H1 (cell line): ENCODE measurements around the gene ARL2. TPM values are rescaled to one million over a fixed set of nuclear protein-coding genes. Genes with fewer than 3 reads are reported as not detected.

Experiments used
- CTCF ChIA-PET: fragments of 300-600 bp; sonication (Branson Sonifier 250); formaldehyde crosslinking; loops from one replicate; lab custom pipeline; 2021; ENCODE audit not compliant: partially characterized antibody; lab: Charles Lee
- POLR2A ChIA-PET: fragments of 300-600 bp; sonication (Branson Sonifier 250); formaldehyde crosslinking; loops from one replicate; lab custom pipeline; 2021; ENCODE audit warnings: inconsistent platforms; ENCODE audit not compliant: partially characterized antibody; lab: Charles Lee
- DNase-seq, 2 experiments: peaks; one replicate each; pipeline versions ENCODE4 v3.0.0 to v3.0.0-alpha.2; 2010 to 2022; ENCODE audit warnings: low spot score in 2 of 2, low read depth in 1 of 2, mixed read lengths in 1 of 2
- FAIRE-seq: peaks from 2 replicates; lab custom pipeline; 2011; peaks lifted over from hg19 to GRCh38; lab: Jason Lieb, UNC
- H2AFZ ChIP-seq: 2 replicates; pipeline ENCODE4 v1.8.1; 2012; ENCODE audit warnings: low read length, inconsistent platforms
- H2AK5ac ChIP-seq: 2 replicates; pipeline ENCODE4 v1.6.1; 2013; ENCODE audit warnings: low read depth, low read length
- H2BK120ac ChIP-seq: replicated peaks from 2 replicates; pipeline ENCODE3; 2013; ENCODE audit warnings: low read depth, low read length, inconsistent platforms
- H2BK12ac ChIP-seq: 2 replicates; pipeline ENCODE4 v1.6.1; 2013; ENCODE audit warnings: low read depth, low read length
- H2BK15ac ChIP-seq: 2 replicates; pipeline ENCODE4 v1.6.1; 2013; ENCODE audit warnings: low read length
- H2BK20ac ChIP-seq: 2 replicates; pipeline ENCODE4 v1.6.1; 2013; ENCODE audit warnings: low read length
- H2BK5ac ChIP-seq: 2 replicates; pipeline ENCODE4 v1.6.1; 2013; ENCODE audit warnings: low read depth, low read length
- H3K14ac ChIP-seq: 2 replicates; pipeline ENCODE4 v1.6.1; 2013; ENCODE audit warnings: inconsistent platforms; ENCODE audit not compliant: insufficient read length
- H3K18ac ChIP-seq: 2 replicates; pipeline ENCODE4 v1.6.1; 2013; ENCODE audit warnings: low read length; ENCODE audit errors: extremely low read depth
- H3K23ac ChIP-seq: 2 replicates; pipeline ENCODE4 v1.6.1; 2013; ENCODE audit warnings: inconsistent platforms; ENCODE audit not compliant: insufficient read length
- H3K23me2 ChIP-seq: 2 replicates; pipeline ENCODE4 v1.6.1; 2013; ENCODE audit warnings: low read depth, low read length
- H3K27ac ChIP-seq: 2 replicates; pipeline ENCODE4 v1.6.1; 2011; ENCODE audit warnings: low read depth, low read length, inconsistent platforms
- H3K27me3 ChIP-seq, 4 experiments: replicated peaks in 1 of 4; 1 replicate in 1 of 4; 2 replicates in 3 of 4; pipeline versions ENCODE4 v1.6.1 to v1.8.1; 2011 to 2013; ENCODE audit warnings: low read length in 3 of 4, mild to moderate bottlenecking in 3 of 4, inconsistent platforms in 2 of 4, mixed read lengths in 2 of 4, moderate library complexity in 1 of 4; ENCODE audit not compliant: control insufficient read depth in 3 of 4, insufficient read depth in 3 of 4; ENCODE audit errors: extremely low read depth in 1 of 4
- H3K36me3 ChIP-seq, 4 experiments: 2 replicates each; pipeline versions ENCODE4 v1.6.1 to v1.8.1; 2011 to 2013; ENCODE audit warnings: mild to moderate bottlenecking in 4 of 4, low read length in 3 of 4, moderate library complexity in 2 of 4, control low read depth in 1 of 4, inconsistent platforms in 1 of 4; ENCODE audit not compliant: insufficient read depth in 4 of 4, control insufficient read depth in 2 of 4
- H3K4ac ChIP-seq: replicated peaks from 2 replicates; pipeline ENCODE3; 2013; ENCODE audit warnings: low read length, low read depth, mixed read lengths, inconsistent platforms; ENCODE audit not compliant: insufficient read length
- H3K4me1 ChIP-seq, 4 experiments: replicated peaks in 1 of 4; 1 replicate in 1 of 4; 2 replicates in 3 of 4; pipeline versions ENCODE4 v1.6.1 to v1.8.1; 2011 to 2013; ENCODE audit warnings: low read length in 3 of 4, inconsistent platforms in 2 of 4, mixed read lengths in 1 of 4; ENCODE audit not compliant: insufficient read depth in 4 of 4, control insufficient read depth in 3 of 4
- H3K4me2 ChIP-seq, 2 experiments: 2 replicates each; pipeline versions ENCODE4 v1.6.1 to v1.8.1; 2011 to 2013; ENCODE audit warnings: low read depth in 2 of 2, low read length in 2 of 2, control low read depth in 1 of 2, inconsistent platforms in 1 of 2, mild to moderate bottlenecking in 1 of 2; ENCODE audit not compliant: insufficient read depth in 1 of 2
- H3K4me3 ChIP-seq, 4 experiments: fragments of 200-600, 300-600 bp in 1 of 4; sonication (generic), shearing (Covaris generic), sonication (Bioruptor Twin) in 1 of 4; 2 replicates each; pipeline versions ENCODE4 v1.5.1 to v1.8.1; 2011 to 2016; ENCODE audit warnings: low read length in 4 of 4, low read depth in 3 of 4, control low read depth in 2 of 4, inconsistent platforms in 2 of 4, mild to moderate bottlenecking in 2 of 4, mixed read lengths in 1 of 4, moderate library complexity in 1 of 4; ENCODE audit not compliant: insufficient read depth in 2 of 4; ENCODE audit errors: extremely low read depth in 1 of 4
- H3K56ac ChIP-seq: replicated peaks from 2 replicates; pipeline ENCODE3; 2013; ENCODE audit warnings: low read depth, mild to moderate bottlenecking, mixed read lengths, low read length, inconsistent platforms; ENCODE audit not compliant: insufficient read length
- H3K79me1 ChIP-seq: 2 replicates; pipeline ENCODE4 v1.6.1; 2013; ENCODE audit warnings: low read depth, low read length, control low read depth
- H3K79me2 ChIP-seq, 2 experiments: 2 replicates each; pipeline versions ENCODE4 v1.6.1 to v1.8.1; 2012 to 2013; ENCODE audit warnings: low read length in 2 of 2, mild to moderate bottlenecking in 2 of 2, inconsistent platforms in 1 of 2; ENCODE audit not compliant: insufficient read depth in 2 of 2, control insufficient read depth in 1 of 2
- H3K9ac ChIP-seq, 4 experiments: replicated peaks in 1 of 4; 1 replicate in 1 of 4; 2 replicates in 3 of 4; pipeline versions ENCODE4 v1.6.1 to v1.8.1; 2011 to 2013; ENCODE audit warnings: low read depth in 3 of 4, low read length in 3 of 4, control low read depth in 2 of 4, mild to moderate bottlenecking in 2 of 4, moderate library complexity in 2 of 4, inconsistent platforms in 1 of 4; ENCODE audit errors: extremely low read depth in 1 of 4
- H3K9me3 ChIP-seq, 2 experiments: 2 replicates each; pipeline versions ENCODE4 v1.6.1 to v1.8.1; 2012 to 2013; ENCODE audit warnings: mild to moderate bottlenecking in 2 of 2, moderate library complexity in 2 of 2, control low read depth in 1 of 2, inconsistent platforms in 1 of 2, low read depth in 1 of 2, low read length in 1 of 2, mixed read lengths in 1 of 2; ENCODE audit not compliant: insufficient read depth in 2 of 2
- H4K20me1 ChIP-seq, 2 experiments: replicated peaks in 1 of 2; 2 replicates each; pipeline versions ENCODE3 to v1.8.1; 2011 to 2013; ENCODE audit warnings: inconsistent platforms in 2 of 2, low read length in 2 of 2, mild to moderate bottlenecking in 1 of 2; ENCODE audit not compliant: insufficient read depth in 2 of 2, control insufficient read depth in 1 of 2
- H4K5ac ChIP-seq: 2 replicates; pipeline ENCODE4 v1.6.1; 2013; ENCODE audit warnings: low read length, low read depth, mixed read lengths, inconsistent platforms; ENCODE audit not compliant: insufficient read length
- H4K8ac ChIP-seq: 2 replicates; pipeline ENCODE4 v1.8.0; 2013; ENCODE audit warnings: mild to moderate bottlenecking, moderate library complexity, low read length, inconsistent platforms; ENCODE audit not compliant: insufficient read depth; ENCODE audit errors: extremely low read depth
- H4K91ac ChIP-seq: replicated peaks from 2 replicates; pipeline ENCODE3; 2013; ENCODE audit warnings: low read length, mixed read lengths, inconsistent platforms; ENCODE audit not compliant: insufficient read length
- KDM4A ChIP-seq: IDR thresholded peaks from one replicate; pipeline ENCODE4 v1.7.1; 2012; ENCODE audit warnings: low read depth, mild to moderate bottlenecking, moderate library complexity, low read length, inconsistent platforms; ENCODE audit not compliant: severe bottlenecking
- WGBS, 2 experiments: shearing (Covaris generic) in 1 of 2; methylation state at CpG; one replicate each; pipeline versions ENCODE4 v1.1.6 to v1.1.7; 2013 to 2015; ENCODE audit warnings: low lambda C conversion rate in 2 of 2, mixed read lengths in 2 of 2, inconsistent platforms in 1 of 2, low coverage in 1 of 2, missing lambda C conversion rate in 1 of 2; ENCODE audit not compliant: insufficient replicate concordance in 2 of 2, insufficient coverage in 1 of 2, insufficient read length in 1 of 2; ENCODE audit errors: extremely low coverage in 1 of 2, missing lambda C conversion rate in 1 of 2; 5-methylcytosine and 5-hydroxymethylcytosine counted together
- polyA plus RNA-seq, 7 experiments: library from polyadenylated mRNA; depleted of rRNA in 3 of 7; stranded (reverse) in 5 of 7; unstranded in 2 of 7; fragments of >200 nt in 5 of 7; fragments of 200-250 nt in 2 of 7; gene quantifications; 1 replicate in 5 of 7; 2 replicates in 1 of 7; 4 replicates in 1 of 7; pipeline versions ENCODE4 v1.2.1 to v1.2.3, GENCODE V29; 2011 to 2013; ENCODE audit warnings: missing spikeins in 2 of 7, mixed read lengths in 2 of 7
- total RNA-seq: library from RNA; stranded (reverse); fragmentation: NEBNext Ultra II Directional; extraction: Animal tissue kit (Norgen Biotek cat#: 25700); gene quantifications from 2 replicates; pipeline ENCODE4 v1.2.1, GENCODE V29; 2021
- TF ChIP-seq, protein P1 (sequence below): IDR thresholded peaks from 2 replicates; pipeline ENCODE4 v1.6.1; 2012; ENCODE audit warnings: inconsistent platforms

Gene ARL2
- total and polyA plus RNA-seq, 2 of the 8 experiments (the other 6 are each of a cell fraction or from before 2014, with no cell fraction given): 186 to 535 TPM

DNA sequence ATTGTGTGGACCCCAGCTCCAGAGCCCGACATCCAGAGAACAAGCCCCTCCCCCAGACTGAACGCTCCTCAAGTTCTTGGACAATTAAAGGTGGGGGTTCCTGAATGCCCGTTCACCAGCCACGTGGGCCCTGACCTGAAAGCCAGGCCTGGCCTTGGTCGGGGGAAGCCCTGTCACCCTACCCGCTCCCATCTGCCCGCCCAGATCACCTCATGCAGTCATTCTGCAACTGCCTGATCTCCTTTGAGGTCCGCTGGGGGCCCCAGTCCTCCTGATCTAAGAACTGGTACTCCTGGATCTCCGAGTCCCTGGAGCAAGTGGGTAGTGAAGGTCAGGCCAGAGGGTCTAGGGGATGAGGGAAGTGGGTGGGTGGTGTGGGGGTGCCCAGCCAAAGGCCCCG is 53.5 kb downstream of the ARL2 start:
- Histone ChIP-seq H3K4me3 (peak overlapping the region in 1 of 4 experiments; percentile 34; a peak in 1 of 8 replicates), H2BK120ac (no peak overlapping the region), H3K4ac (peak overlapping the region; percentile 76), H2BK5ac (peak overlapping the region; percentile 69; the same call in 1 of the 2 replicates), H3K18ac (peak overlapping the region; percentile 87), H3K79me1 (no peaks in the 10 kb centered on the region), H3K56ac (no peak overlapping the region), H2AFZ (no peak overlapping the region; the same call in 1 of the 2 replicates), H2AK5ac (no peak overlapping the region), H4K20me1 (no peaks in the 10 kb centered on the region), H3K27me3 (no peaks in the 10 kb centered on the region), H3K36me3 (no peaks in the 10 kb centered on the region), H3K79me2 (no peaks in the 10 kb centered on the region), H3K23ac (no peak overlapping the region), H3K14ac (no peak overlapping the region), H2BK15ac (peak overlapping the region; percentile 61; the same call in 1 of the 2 replicates), H3K9ac (0 out of 7 replicates have a peak overlapping the region, but pooled peaks of 1 of the 4 experiments have one; percentile 1), H4K8ac (0 out of 2 replicates have a peak overlapping the region, but pooled peaks have one; percentile 81), H2BK12ac (peak overlapping the region; percentile 90; the same call in 1 of the 2 replicates), H3K4me1 (peaks cover 5 to 23% (median 17%) of the 10 kb centered on the region in 4 experiments), H4K91ac (peak overlapping the region; percentile 63), H4K5ac (no peak overlapping the region), H2BK20ac (no peak overlapping the region), H3K9me3 (no peaks in the 10 kb centered on the region), H3K27ac (peak overlapping the region; percentile 71; the same call in 1 of the 2 replicates), H3K4me2 (peak overlapping the region; percentile 31 to 55; a peak in 3 of 4 replicates), H3K23me2 (no peaks in the 10 kb centered on the region)
- no peak for DNase-seq
- POLR2A ChIA-PET: interaction anchor here (1.0 to 21.6 kb wide), 3 partner anchors 9 to 25 kb away, joined by 4 to 230 read pairs (median 21); partner anchors contain the start of gene VPS51
- CTCF ChIA-PET: interaction anchor here (2.0 to 3.1 kb wide), 2 partner anchors 10 kb away, joined by 6 to 21 read pairs; no protein-coding TSS in a partner anchor
- TF ChIP-seq KDM4A: no peak
- TF ChIP-seq, protein P1, sequence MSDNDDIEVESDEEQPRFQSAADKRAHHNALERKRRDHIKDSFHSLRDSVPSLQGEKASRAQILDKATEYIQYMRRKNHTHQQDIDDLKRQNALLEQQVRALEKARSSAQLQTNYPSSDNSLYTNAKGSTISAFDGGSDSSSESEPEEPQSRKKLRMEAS: peak; percentile 8; the same call in 1 of the 2 replicates
- FAIRE-seq: no peak
- WGBS, 2 experiments: 86% methylated on average over 8 of the region's 10 CpGs; no CpG with 5 or more reads in 1 of the 2 experiments
